Smooth muscle cell (in vitro differentiated cells): Measurements from ENCODE around the gene NID2. TPM values are rescaled to one million over a fixed set of nuclear protein-coding genes. Genes with fewer than 3 reads are reported as not detected.
A peak's percentile ranks its signal among the peaks of the same experiment; 100 is the strongest.

ENCODE experiments used
- DNase-seq: peaks from one replicate; lab custom pipeline; 2025; ENCODE audit not compliant: unreplicated experiment; lab: John Stamatoyannopoulos, UW
- H2AFZ ChIP-seq: fragments of 200-600 bp; sonication (generic); 2 replicates; pipeline ENCODE4 v1.6.0; 2016; ENCODE audit warnings: antibody characterized with exemption, low read depth, mild to moderate bottlenecking
- H3F3A ChIP-seq: fragments of 200-600 bp; sonication (generic); 2 replicates; pipeline ENCODE4 v1.6.0; 2017; ENCODE audit warnings: antibody characterized with exemption, low read depth
- H3K27ac ChIP-seq: fragments of 200-600 bp; sonication (generic); 2 replicates; pipeline ENCODE4 v1.5.1; 2016; ENCODE audit warnings: low read depth, mild to moderate bottlenecking
- H3K27me3 ChIP-seq: fragments of 200-600 bp; sonication (generic); 2 replicates; pipeline ENCODE4 v1.6.1; 2016; ENCODE audit warnings: low read depth, mild to moderate bottlenecking
- H3K36me3 ChIP-seq: fragments of 200-600 bp; sonication (generic); 2 replicates; pipeline ENCODE4 v1.5.1; 2016; ENCODE audit warnings: low read depth
- H3K4me1 ChIP-seq: fragments of 200-600 bp; sonication (generic); 2 replicates; pipeline ENCODE4 v1.5.1; 2016; ENCODE audit warnings: low read depth
- H3K4me2 ChIP-seq: fragments of 200-600 bp; sonication (generic); 2 replicates; pipeline ENCODE4 v1.6.0; 2016; ENCODE audit warnings: mild to moderate bottlenecking
- H3K4me3 ChIP-seq: fragments of 200-600 bp; sonication (generic); 2 replicates; pipeline ENCODE4 v1.5.1; 2016; ENCODE audit warnings: mild to moderate bottlenecking
- H3K79me2 ChIP-seq: fragments of 200-600 bp; sonication (generic); 2 replicates; pipeline ENCODE4 v1.6.0; 2016; ENCODE audit warnings: low read depth, mild to moderate bottlenecking
- H3K9ac ChIP-seq: fragments of 200-600 bp; sonication (generic); 2 replicates; pipeline ENCODE4 v1.6.0; 2016; ENCODE audit warnings: low read depth
- H3K9me3 ChIP-seq: fragments of 200-600 bp; sonication (generic); replicated peaks from 2 replicates; pipeline ENCODE4 v1.5.1; 2016; ENCODE audit warnings: low read depth
- H4K20me1 ChIP-seq: fragments of 200-600 bp; sonication (generic); 2 replicates; pipeline ENCODE4 v1.6.0; 2016; ENCODE audit warnings: low read depth
- CTCF ChIP-seq: fragments of 200-600 bp; sonication (generic); IDR thresholded peaks from 2 replicates; pipeline ENCODE4 v1.5.1; 2017; ENCODE audit warnings: borderline replicate concordance, mild to moderate bottlenecking, antibody characterized with exemption; ENCODE audit not compliant: insufficient read depth, poor library complexity, severe bottlenecking
- WGBS: methylation state at CpG from one replicate; pipeline ENCODE4 v1.1.7; 2016; ENCODE audit warnings: low lambda C conversion rate; 5-methylcytosine and 5-hydroxymethylcytosine counted together
- polyA plus RNA-seq: library from polyadenylated mRNA; unstranded; fragments of >200 nt; fragmentation: Nextera tagmentation; extraction: Ambion mirVana; gene quantifications from 2 replicates; pipeline ENCODE4 v1.2.1, GENCODE V29; 2016
- total RNA-seq: library from RNA; depleted of rRNA; stranded (reverse); fragments of >200 nt; gene quantifications from 2 replicates; pipeline ENCODE4 v1.2.3, GENCODE V29; 2014

NID2 gene
- total and polyA plus RNA-seq, 2 experiments from 2014 or later, result 196 to 229 TPM

GRCh38 chr14:52000019-52000582 is 68.8 kb downstream of the NID2 start:
- no peak overlapping the region for H3K4me2 ChIP-seq
- 49% methylated on average over 3 of the region's 3 CpGs for WGBS
- no peak overlapping the region for H2AFZ ChIP-seq
- peaks cover 36% of the 10 kb centered on the region for H3K79me2 ChIP-seq
- H3F3A ChIP-seq, result peaks cover 14% of the 10 kb centered on the region
- peaks cover 17% of the 10 kb centered on the region for H4K20me1 ChIP-seq
- no peak for TF ChIP-seq CTCF
- no peaks in the 10 kb centered on the region for H3K4me1 ChIP-seq
- peaks cover 24% of the 10 kb centered on the region for H3K36me3 ChIP-seq
- no peak overlapping the region for H3K9ac ChIP-seq
- H3K27me3 ChIP-seq, result no peaks in the 10 kb centered on the region
- H3K27ac ChIP-seq, result peak overlapping the region; percentile 76
- no peak overlapping the region for H3K4me3 ChIP-seq
- H3K9me3 ChIP-seq, result no peaks in the 10 kb centered on the region
- DNase-seq, result no peak

- H3K79me2 ChIP-seq, result peaks cover 36% of the 10 kb centered on the region
- no peak overlapping the region for H2AFZ ChIP-seq
- no peak overlapping the region for H3K9ac ChIP-seq
- TF ChIP-seq CTCF, result no peak
- peaks cover 11% of the 10 kb centered on the region for H3F3A ChIP-seq
- H3K4me2 ChIP-seq, result no peak overlapping the region
- DNase-seq, result no peak
- H3K27ac ChIP-seq, result peak overlapping the region; percentile 76
- peaks cover 20% of the 10 kb centered on the region for H3K36me3 ChIP-seq
- no peak overlapping the region for H3K4me3 ChIP-seq
- H3K27me3 ChIP-seq, result no peaks in the 10 kb centered on the region
- H3K9me3 ChIP-seq, result no peaks in the 10 kb centered on the region
- H4K20me1 ChIP-seq, result peaks cover 17% of the 10 kb centered on the region
- 75% methylated on average over 2 of the region's 2 CpGs for WGBS
- H3K4me1 ChIP-seq, result no peaks in the 10 kb centered on the region
Observed at GRCh38 chr14:51999084-51999483, 69.8 kb downstream of the NID2 start.

- Histone ChIP-seq H3K4me2 (no peak overlapping the region), H3K4me1 (no peaks in the 10 kb centered on the region), H3K4me3 (no peak overlapping the region), H4K20me1 (peaks cover 17% of the 10 kb centered on the region), H3K9me3 (no peaks in the 10 kb centered on the region), H3K36me3 (peaks cover 19% of the 10 kb centered on the region), H3K9ac (no peak overlapping the region), H3K27ac (peak overlapping the region; percentile 76), H2AFZ (no peak overlapping the region), H3K27me3 (no peaks in the 10 kb centered on the region), H3F3A (peaks cover 7% of the 10 kb centered on the region), H3K79me2 (peaks cover 40% of the 10 kb centered on the region)
- no peak for DNase-seq
- TF ChIP-seq CTCF, result no peak
Observed at GRCh38 chr14:51998348-51998747, 70.5 kb downstream of the NID2 start.

- H2AFZ ChIP-seq, result no peak overlapping the region
- H3K9me3 ChIP-seq, result no peaks in the 10 kb centered on the region
- TF ChIP-seq CTCF, result peak; percentile 83
- peak overlapping the region; percentile 16 for H3K27ac ChIP-seq
- peaks cover 60% of the 10 kb centered on the region for H3K79me2 ChIP-seq
- WGBS, result 50% methylated on average over 4 of the region's 4 CpGs
- H3K4me3 ChIP-seq, result no peak overlapping the region
- peaks cover 7% of the 10 kb centered on the region for H3F3A ChIP-seq
- H3K9ac ChIP-seq, result no peak overlapping the region
- no peak for DNase-seq
- H3K4me1 ChIP-seq, result peaks cover 4% of the 10 kb centered on the region
- peaks cover 26% of the 10 kb centered on the region for H4K20me1 ChIP-seq
- no peak overlapping the region for H3K4me2 ChIP-seq
- peaks cover 28% of the 10 kb centered on the region for H3K36me3 ChIP-seq
- no peaks in the 10 kb centered on the region for H3K27me3 ChIP-seq
Observed at GRCh38 chr14:51996148-51996746, 72.6 kb downstream of the NID2 start.
